Epidermal melanocyte (primary cell): Measurements from ENCODE around the gene CACNA1S.
A peak's percentile ranks its signal among the peaks of the same experiment; 100 is the strongest.

Experiments
- DNase-seq: peaks from one replicate; pipeline ENCODE4 v3.0.0; 2011; ENCODE audit warnings: low spot score; ENCODE audit not compliant: insufficient read length

The CACNA1S gene

DNA sequence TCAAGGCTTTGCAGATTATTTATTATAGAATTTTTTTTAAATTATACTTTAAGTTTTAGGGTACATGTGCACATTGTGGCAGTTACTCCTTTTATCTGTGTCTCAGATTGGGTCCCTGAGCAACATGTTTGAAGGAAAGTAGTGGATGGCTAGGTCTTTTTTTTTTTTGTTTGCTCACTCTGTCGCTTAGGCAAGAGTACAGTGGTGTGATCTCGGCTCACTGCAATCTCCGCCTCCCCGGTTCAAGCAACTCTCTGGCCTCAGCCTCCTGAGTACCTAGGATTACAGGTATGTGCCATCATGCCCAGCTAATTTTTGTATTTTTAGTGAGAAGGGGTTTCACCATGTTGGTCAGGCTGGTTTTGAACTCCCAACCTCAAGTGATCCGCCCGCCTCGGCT is 49.1 kb downstream of the CACNA1S start:
- DNase-seq, result no peak

- DNase-seq, result no peak
These were observed 49.6 kb downstream of the CACNA1S start for GRCh38 chr1:201062511-201063091.

DNA sequence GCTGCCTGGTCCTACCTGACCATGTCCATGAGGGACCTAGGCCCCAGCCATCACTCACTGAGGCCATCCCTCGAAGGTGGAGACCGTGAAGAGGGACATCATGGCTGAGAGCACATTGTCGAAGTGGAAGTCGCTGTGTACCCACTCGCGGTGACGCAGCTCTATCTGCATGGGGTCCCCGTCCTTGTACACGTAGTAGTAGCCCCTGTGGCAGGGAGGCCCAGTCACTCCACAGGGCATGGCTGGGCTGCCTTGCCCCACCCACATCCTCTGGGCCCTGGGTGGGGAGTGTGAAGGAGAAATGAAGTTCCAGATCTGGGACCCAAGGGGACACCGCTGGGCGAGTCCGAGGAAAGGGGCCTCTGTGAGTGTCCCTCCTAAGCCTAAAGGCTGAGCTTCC is 50.3 kb downstream of the CACNA1S start:
- no peak for DNase-seq

DNA sequence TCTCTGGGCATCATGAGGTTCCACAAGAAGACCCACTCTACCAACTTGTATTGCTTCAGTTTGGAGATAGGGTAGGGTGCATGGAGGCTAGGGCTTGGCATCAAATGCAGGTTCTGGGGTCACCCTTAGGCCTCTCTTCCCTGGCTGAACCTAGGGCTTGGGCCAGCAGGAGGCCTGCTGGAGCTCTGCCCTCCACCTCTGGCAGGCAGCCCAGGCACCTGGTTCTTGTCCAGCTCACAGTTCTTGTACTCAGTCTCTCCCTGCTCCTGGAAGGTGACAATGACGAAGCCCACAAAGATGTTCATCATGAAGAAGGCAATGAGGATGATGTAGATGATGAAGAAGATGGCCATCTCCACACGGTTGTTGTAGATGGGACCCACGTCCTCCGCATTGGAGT is 51.2 kb downstream of the CACNA1S start:
- DNase-seq, result no peak

GRCh38 chr1:201060586-201060985 is 51.6 kb downstream of the CACNA1S start:
- DNase-seq, result no peak

DNA sequence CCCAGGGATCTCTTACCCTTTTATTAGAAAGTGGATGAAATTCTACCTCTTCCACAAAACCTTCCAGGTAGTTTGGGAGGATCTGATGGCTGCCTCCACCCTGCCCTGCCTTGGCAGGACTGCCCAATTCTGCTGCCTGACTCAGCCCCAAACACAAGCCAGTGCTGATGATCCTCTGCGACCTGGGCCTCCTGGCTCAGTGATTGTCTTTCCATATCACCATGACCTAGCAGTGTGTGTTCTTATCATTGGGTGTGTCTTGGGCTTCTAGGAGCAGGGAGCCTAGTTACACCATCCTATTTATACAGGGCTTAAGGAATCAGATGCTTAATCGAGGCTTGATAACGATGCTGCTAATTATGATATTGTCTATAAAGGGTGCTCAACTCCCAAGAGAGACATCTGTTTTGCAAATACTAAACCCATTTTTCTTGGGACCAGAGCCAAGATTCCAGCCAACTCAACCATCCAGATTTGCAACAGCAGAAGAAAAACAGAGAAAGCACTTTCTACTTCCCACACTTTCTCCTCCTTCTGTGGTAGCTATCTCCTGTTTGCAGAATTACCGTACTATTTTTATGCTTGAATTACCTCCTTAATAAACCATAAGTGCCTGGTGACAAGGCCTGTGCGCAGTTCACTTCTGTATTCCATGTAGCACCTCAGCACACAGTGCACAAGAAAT is 52.2 kb downstream of the CACNA1S start:
- no peak for DNase-seq

DNA sequence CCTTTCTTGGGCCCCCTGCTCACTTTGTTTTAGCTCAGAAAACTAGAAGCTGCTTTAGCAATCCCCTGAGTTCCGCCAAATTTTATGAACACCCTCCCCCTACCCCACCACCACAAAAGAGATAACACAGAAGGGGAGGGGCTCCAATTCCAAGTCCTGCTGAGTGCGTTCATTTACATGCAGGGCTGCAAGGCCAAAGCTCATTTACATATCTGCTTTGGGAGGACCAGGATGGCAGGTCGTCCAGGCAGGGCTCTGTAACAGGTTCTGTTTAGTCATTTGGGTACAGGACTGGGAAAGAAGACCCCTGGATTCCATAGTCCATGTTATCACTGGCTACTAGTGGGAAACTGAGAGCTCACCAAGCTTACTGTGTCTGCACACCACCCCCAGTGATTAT is 52.8 kb downstream of the CACNA1S start:
- DNase-seq, result no peak

DNA sequence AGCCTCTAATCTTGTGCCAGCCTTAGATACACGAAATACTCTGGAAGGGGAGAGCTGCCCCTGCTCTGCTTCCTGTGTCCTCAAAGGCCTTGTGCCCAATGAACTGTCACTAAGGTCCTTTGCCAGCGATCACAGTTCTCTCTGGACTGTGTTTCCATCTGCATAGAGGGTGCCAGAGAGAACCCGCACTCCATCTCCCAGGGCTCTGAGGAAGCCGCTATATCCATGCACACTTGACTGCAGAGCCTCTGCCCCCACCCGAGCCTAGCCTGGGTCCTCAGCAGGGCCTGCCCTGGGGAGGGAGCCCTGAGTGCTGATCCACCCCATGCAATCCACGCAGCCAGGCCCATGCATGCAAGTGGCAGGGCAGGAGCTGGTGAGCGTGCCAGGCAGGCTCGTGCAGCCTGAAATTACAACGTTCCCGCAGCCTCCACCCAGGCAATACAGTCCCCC is 58.1 kb downstream of the CACNA1S start:
- no peak for DNase-seq

DNA sequence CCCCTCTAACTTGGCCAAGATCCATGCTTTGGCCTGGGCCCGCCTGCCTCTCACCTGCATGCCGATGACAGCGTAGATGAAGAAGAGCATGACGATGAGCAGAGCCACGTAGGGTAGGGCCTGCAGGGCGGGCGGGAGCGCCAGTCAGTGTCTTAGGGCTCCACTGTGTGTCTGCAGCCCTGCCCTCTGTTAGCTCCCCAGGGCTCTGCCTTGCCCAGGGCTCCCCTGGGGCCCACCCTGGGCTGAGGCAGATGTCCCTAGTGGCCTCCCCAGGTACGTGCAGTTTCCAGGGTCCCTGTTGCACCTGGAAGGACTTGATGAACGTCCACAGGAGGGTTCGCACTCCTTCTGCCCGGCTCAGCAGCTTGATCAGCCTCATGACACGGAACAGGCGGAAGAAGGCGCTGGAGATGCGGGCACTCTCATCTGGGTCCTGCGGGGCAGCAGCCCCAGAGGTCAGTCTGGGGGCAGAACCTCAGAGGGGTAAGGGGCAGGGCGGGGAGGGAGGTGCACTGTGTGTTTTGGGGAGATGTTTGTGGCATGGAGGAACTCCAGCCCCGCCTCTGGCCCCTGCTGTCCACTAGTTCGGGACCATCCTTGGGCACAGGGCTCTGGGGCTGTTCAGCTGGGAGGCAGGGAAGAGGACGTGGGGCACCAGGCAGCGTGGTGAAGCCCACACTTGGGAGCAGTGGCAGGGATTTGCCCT is 58.9 kb downstream of the CACNA1S start:
- no peak for DNase-seq

GRCh38 chr1:201051399-201051798 is 60.8 kb downstream of the CACNA1S start:
- no peak for DNase-seq

- no peak for DNase-seq
These were observed 61.5 kb downstream of the CACNA1S start for GRCh38 chr1:201050515-201051277.

GRCh38 chr1:201049248-201049831 is 62.9 kb downstream of the CACNA1S start:
- no peak for DNase-seq

DNA sequence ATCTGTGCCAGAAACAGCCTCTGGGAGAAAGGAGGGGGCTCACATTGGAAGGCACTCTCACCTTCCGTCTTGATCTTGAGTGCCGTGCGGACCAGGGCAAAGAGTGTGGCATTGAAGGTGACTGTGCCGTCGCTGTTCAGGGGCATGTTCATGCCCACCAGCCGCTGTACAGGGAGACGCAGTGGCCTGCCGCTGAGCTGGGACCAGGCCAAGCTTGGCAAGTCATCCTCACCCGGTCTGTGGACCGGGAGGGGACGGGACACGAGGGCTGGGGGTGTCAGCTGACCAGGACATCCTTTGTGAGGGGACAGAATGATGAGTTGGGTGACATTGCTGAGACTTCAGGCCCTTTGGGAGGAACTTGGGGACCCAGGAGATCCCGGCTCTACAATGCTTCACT is 63.7 kb downstream of the CACNA1S start:
- no peak for DNase-seq

DNA sequence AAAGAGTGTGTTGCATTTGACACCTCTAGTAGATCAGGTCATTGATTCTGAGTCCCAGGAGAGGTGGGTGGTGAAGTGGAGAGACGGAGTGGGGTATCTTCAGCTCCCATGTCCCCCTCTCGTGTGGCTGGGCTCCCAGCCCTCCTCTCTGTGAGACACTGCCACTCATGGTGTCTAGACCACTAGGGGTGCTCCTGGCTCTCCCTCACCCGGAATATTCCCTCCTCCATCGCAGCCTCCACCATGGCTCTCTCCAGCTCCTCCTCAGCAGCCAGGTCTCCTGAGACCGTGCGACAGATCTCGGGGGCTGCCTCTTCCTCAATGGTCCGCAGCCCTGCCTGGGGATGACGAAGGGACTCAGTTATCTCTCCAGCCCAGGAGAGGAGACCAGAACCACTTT is 68.1 kb downstream of the CACNA1S start:
- DNase-seq, result no peak

GRCh38 chr1:201042779-201043461 is 69.3 kb downstream of the CACNA1S start:
- peak; percentile 65 for DNase-seq

DNA sequence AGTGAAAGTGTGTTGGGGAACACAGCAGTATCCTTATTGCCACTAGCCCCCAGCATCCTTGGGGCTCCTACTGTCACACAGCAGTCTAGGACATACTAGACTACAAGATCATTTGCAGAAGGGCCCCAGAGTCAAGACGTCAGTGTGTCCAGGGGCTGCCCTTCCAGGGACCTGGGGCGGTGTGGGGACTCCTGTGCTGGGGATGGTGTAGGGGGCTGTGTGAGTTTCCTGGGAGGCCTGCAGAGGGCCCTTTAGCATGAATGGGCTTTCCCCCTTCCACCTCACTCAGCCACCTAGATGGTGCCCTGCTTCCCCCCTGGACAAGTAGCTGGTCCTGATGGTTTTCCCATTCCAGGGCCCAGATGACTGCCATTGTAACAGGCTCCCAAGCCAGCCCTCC is 71.2 kb downstream of the CACNA1S start:
- DNase-seq, result no peak

- no peak for DNase-seq
These were observed 72.3 kb downstream of the CACNA1S start for GRCh38 chr1:201039876-201040275.

- DNase-seq, result no peak
These were observed 72.8 kb downstream of the CACNA1S start for GRCh38 chr1:201039418-201039817.

- DNase-seq, result no peak
These were observed 73.9 kb downstream of the CACNA1S start for GRCh38 chr1:201038186-201038876.

- DNase-seq, result no peak
These were observed 75.9 kb downstream of the CACNA1S start for GRCh38 chr1:201036188-201036842.
